Measurements from ENCODE around the gene MSL3.

DNA sequence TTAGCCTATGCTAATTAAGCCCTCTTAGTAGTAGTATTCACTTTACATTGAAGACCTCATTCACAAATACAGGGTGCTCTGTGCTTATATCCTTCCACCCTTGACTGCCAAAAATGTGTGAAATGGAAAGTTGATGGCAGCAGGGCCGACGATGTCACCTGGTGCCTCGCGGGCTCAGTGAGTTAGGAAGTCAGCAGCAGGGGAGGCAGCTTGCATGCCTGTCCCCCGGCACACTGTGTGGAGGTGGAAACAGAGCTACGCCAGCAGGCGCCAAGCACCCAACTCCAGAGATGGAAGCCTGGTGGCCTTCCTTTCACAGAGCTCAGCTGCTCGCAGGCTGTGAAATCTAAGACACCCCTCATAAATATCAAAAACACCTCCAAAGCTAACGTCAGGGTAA is 8.4 kb downstream of the MSL3 start:
- TF ChIP-seq EZH2 (IDR thresholded peaks at IDR 0.05; ENCODE audit: low read length) (no peak), CTCF (optimal IDR thresholded peaks at IDR 0.05 in 1 of 3, IDR thresholded peaks at IDR 0.05 in 1 of 3, conservative IDR thresholded peaks at IDR 0.05 in 1 of 3; ENCODE audit: extremely low read depth in 1 of 3, insufficient read depth in 2 of 3, low read length in 3 of 3) (no peak)

Measured in keratinocyte (primary cell).